SKM-1 treated with dmso at 0.1 percent for 144 hours (cell line): ENCODE results near the gene MCOLN1.

Experiments
- DNase-seq: peaks from one replicate; lab custom pipeline; 2025; ENCODE audit not compliant: unreplicated experiment; lab: John Stamatoyannopoulos, UW

MCOLN1 gene

GRCh38 chr19:7541828-7542443 lies 19.5 kb downstream of the MCOLN1 start:
- no peak for DNase-seq

- no peak for DNase-seq
Measured at GRCh38 chr19:7542556-7543348, 20.3 kb downstream of the MCOLN1 start.

GRCh38 chr19:7544626-7545025 lies 22.2 kb downstream of the MCOLN1 start:
- peak; percentile 78 for DNase-seq

- peak; percentile 24 for DNase-seq
Measured at GRCh38 chr19:7545300-7545699, 22.9 kb downstream of the MCOLN1 start.

- DNase-seq, result peak; percentile 77
Measured at GRCh38 chr19:7545904-7546303, 23.5 kb downstream of the MCOLN1 start.

GRCh38 chr19:7547159-7547558 lies 24.7 kb downstream of the MCOLN1 start:
- DNase-seq, result no peak

GRCh38 chr19:7549429-7550148 lies 27.2 kb downstream of the MCOLN1 start:
- no peak for DNase-seq

- DNase-seq, result no peak
Measured at GRCh38 chr19:7550169-7550770, 27.8 kb downstream of the MCOLN1 start.

GRCh38 chr19:7550987-7551761 lies 28.8 kb downstream of the MCOLN1 start:
- DNase-seq, result peak; percentile 19

- DNase-seq, result no peak
Measured at GRCh38 chr19:7552781-7553180, 30.4 kb downstream of the MCOLN1 start.

GRCh38 chr19:7554565-7554964 lies 32.1 kb downstream of the MCOLN1 start:
- DNase-seq, result no peak

- no peak for DNase-seq
Measured at GRCh38 chr19:7554990-7555864, 32.8 kb downstream of the MCOLN1 start.

GRCh38 chr19:7556696-7557315 lies 34.4 kb downstream of the MCOLN1 start:
- DNase-seq, result no peak

- DNase-seq, result no peak
Measured at GRCh38 chr19:7558667-7559066, 36.2 kb downstream of the MCOLN1 start.

- no peak for DNase-seq
Measured at GRCh38 chr19:7559102-7559501, 36.7 kb downstream of the MCOLN1 start.

- no peak for DNase-seq
Measured at GRCh38 chr19:7560255-7560654, 37.8 kb downstream of the MCOLN1 start.

- DNase-seq, result no peak
Measured at GRCh38 chr19:7561325-7561724, 38.9 kb downstream of the MCOLN1 start.

- DNase-seq, result no peak
Measured at GRCh38 chr19:7562646-7563393, 40.4 kb downstream of the MCOLN1 start.

- DNase-seq, result no peak
Measured at GRCh38 chr19:7564866-7565265, 42.4 kb downstream of the MCOLN1 start.
